RWPE2 (cell line): ENCODE measurements around the gene RTL1.

Experiments used
- ATAC-seq: fragments of 200-7000 bp; cut with Tn5 transposase; 3 replicates; pipeline ENCODE4 v1.9.1; 2021; ENCODE audit warnings: low read depth
- DNase-seq: peaks from one replicate; pipeline ENCODE4 v3.0.0-alpha.2; 2020; ENCODE audit warnings: low spot score
- H3K27ac ChIP-seq: fragments of 450-650 bp; 2 replicates; pipeline ENCODE4 v1.5.1; 2017; ENCODE audit warnings: mild to moderate bottlenecking; ENCODE audit not compliant: poor library complexity, severe bottlenecking
- H3K27me3 ChIP-seq: fragments of 250-450 bp; sonication (Bioruptor Pico); 2 replicates; pipeline ENCODE4 v1.5.1; 2021; ENCODE audit warnings: mild to moderate bottlenecking, moderate library complexity; ENCODE audit not compliant: insufficient read depth, poor library complexity, severe bottlenecking
- H3K36me3 ChIP-seq: fragments of 250-450 bp; sonication (Bioruptor Pico); 2 replicates; pipeline ENCODE4 v1.5.1; 2020; ENCODE audit warnings: low read depth, mild to moderate bottlenecking, moderate library complexity
- H3K4me1 ChIP-seq: fragments of 250-450 bp; sonication (Bioruptor Pico); 2 replicates; pipeline ENCODE4 v1.5.1; 2021; ENCODE audit warnings: mild to moderate bottlenecking, moderate library complexity; ENCODE audit not compliant: insufficient read depth, poor library complexity, severe bottlenecking
- H3K4me3 ChIP-seq: fragments of 250-450 bp; sonication (Bioruptor Pico); 2 replicates; pipeline ENCODE4 v1.5.1; 2021; ENCODE audit warnings: mild to moderate bottlenecking, moderate library complexity; ENCODE audit not compliant: severe bottlenecking
- H3K9me3 ChIP-seq: fragments of 250-450 bp; sonication (Bioruptor Pico); 2 replicates; pipeline ENCODE4 v1.5.1; 2021; ENCODE audit warnings: mild to moderate bottlenecking, moderate library complexity; ENCODE audit not compliant: severe bottlenecking
- CTCF ChIP-seq: fragments of 450-650 bp; IDR thresholded peaks from one replicate; pipeline ENCODE4 v1.5.1; 2017; ENCODE audit warnings: mild to moderate bottlenecking, moderate library complexity; ENCODE audit not compliant: poor library complexity, severe bottlenecking

RTL1 gene

GRCh38 chr14:100883789-100884101, 19.8 kb downstream of the RTL1 start:
- ATAC-seq (no peak), DNase-seq (no peak)
- peaks cover 5% of the 10 kb centered on the region for H3K27me3 ChIP-seq
- no peak overlapping the region for H3K27ac ChIP-seq
- peaks cover 5% of the 10 kb centered on the region; the same call in 1 of the 2 replicates for H3K36me3 ChIP-seq
- no peaks in the 10 kb centered on the region for H3K9me3 ChIP-seq
- H3K4me3 ChIP-seq = no peak overlapping the region
- TF ChIP-seq CTCF = no peak
- H3K4me1 ChIP-seq = no peaks in the 10 kb centered on the region

DNA sequence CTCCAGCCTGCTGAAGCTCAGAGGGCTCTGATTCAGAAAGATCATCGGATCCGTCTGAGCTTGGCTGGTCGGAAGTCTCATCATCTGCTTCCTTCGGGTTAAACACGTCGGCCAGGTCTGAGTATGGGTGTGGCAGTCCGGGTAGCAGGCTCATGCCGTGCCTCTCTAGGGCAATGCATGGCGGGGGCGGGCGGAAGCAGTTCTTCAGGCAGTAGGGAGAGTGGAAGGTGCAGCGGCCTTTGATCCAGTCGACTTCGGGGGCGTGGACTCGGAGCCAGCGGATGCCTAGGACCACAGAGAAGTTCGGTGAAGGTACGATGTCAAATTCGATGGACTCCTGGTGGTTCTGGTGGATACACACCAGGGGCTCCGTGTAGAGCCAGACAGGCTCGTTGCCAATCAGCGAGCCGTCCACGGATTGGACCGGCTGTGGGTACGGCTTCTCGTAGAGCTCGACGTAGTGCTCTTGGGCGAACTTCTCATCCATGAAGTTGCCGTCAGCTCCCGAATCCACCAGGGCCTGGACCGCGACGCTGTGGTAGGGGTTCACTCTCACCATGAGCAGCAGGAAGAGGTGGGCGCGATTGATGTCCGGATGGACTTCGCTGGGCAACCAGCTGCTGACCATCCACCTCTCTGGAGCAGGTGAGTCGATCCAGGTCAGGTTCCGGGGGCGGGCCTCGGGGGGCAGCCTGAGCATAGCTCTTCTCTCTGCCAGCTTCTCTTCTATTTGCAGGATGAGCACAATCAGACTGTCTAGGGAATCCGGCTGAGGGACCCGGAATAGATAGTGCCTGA, 20.3 kb downstream of the RTL1 start:
- DNase-seq = peak; percentile 73
- H3K9me3 ChIP-seq = no peaks in the 10 kb centered on the region
- H3K4me1 ChIP-seq = no peaks in the 10 kb centered on the region
- ATAC-seq = no peak
- H3K27ac ChIP-seq = no peak overlapping the region
- no peak for TF ChIP-seq CTCF
- H3K36me3 ChIP-seq = peaks cover 5% of the 10 kb centered on the region; the same call in 1 of the 2 replicates
- H3K4me3 ChIP-seq = no peak overlapping the region
- peaks cover 5% of the 10 kb centered on the region for H3K27me3 ChIP-seq

GRCh38 chr14:100882026-100882967, 21.2 kb downstream of the RTL1 start:
- Histone ChIP-seq H3K4me3 (no peak overlapping the region), H3K27ac (no peak overlapping the region), H3K27me3 (peaks cover 5% of the 10 kb centered on the region), H3K36me3 (peaks cover 5% of the 10 kb centered on the region; the same call in 1 of the 2 replicates), H3K9me3 (no peaks in the 10 kb centered on the region), H3K4me1 (no peaks in the 10 kb centered on the region)
- no peak for TF ChIP-seq CTCF
- DNase-seq = peak; percentile 54
- ATAC-seq = no peak

DNA sequence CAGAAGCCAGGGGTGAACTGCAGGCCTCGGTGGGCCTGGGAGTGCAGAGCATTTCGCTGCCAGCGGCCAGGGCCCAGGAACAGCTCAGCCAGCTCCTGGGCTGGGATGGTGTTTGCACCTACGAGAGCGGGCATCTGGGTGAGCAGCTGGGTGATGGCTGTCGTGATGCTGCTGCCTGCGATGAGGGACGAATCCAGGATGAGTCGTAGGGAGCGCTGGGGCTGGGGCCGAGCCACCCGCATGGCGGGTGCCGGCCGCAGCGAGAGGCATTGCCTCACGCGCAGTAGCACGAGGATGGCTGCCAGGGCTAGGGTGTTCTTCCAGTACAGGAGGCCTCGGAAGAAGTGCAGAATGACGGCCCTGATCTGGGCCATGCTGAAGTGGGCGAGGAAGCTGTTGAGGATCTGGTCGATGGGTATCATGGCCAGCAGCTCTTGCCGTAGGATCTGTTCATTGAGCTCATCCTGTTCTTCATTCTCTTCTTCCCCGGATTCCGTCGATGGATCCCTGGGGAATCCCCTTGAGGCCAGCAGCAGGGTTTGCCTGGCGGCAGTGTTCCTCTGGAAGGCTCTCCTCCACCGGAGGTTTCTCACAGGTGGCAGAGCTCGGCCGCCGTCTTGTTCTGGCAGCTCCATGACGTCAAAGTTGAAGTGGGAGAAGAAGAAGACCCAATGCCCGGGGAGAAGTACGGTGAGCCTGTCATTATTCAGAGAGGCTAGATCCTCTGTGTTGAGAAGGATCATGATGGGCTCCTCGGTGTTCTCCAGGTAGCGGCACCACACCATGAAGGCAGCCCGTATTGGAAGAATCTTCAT, 22.1 kb downstream of the RTL1 start:
- no peak overlapping the region for H3K27ac ChIP-seq
- H3K27me3 ChIP-seq = no peaks in the 10 kb centered on the region
- no peak for TF ChIP-seq CTCF
- no peak for ATAC-seq
- H3K9me3 ChIP-seq = no peaks in the 10 kb centered on the region
- no peaks in the 10 kb centered on the region; the same call in 1 of the 2 replicates for H3K36me3 ChIP-seq
- H3K4me3 ChIP-seq = no peak overlapping the region
- DNase-seq = peak; percentile 62
- H3K4me1 ChIP-seq = no peaks in the 10 kb centered on the region
